ENCODE measurements around the gene CYB5R4. TPM values are rescaled to one million over a fixed set of nuclear protein-coding genes. Genes with fewer than 3 reads are reported as not detected.
A peak's percentile ranks its signal among the peaks of the same experiment; 100 is the strongest.

CYB5R4 gene
- total RNA-seq, 2 donors from 2014 or later = 8.2 to 8.6 TPM

DNA sequence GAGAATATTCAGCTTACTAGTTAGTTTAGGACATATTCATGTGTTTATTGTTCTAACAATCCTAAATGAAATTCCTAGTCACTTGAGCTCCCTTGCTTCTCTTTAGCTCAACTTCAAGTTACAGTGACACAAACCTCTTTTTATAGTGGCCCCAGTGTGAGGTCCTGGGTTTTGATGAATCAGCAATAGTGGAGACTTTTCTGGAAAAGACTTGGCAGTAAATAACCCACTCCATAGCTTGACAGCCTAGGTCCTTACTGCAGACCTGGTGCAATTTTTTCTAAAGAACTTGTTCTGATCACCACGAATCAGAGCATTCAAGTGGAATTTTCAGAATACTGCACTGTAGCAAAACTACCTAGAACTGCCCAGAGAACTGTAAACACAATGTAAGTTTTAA, 13.2 kb upstream of the CYB5R4 start:
- 45% methylated on average over 1 of the region's 1 CpG for WGBS
- Histone ChIP-seq H3K27me3 (replicated peaks; ENCODE audit: insufficient read depth) (no peaks in the 10 kb centered on the region), H3K27ac (no peak overlapping the region), H3K9me3 (no peaks in the 10 kb centered on the region), H3K4me1 (replicated peaks) (no peaks in the 10 kb centered on the region), H3K36me3 (no peaks in the 10 kb centered on the region), H3K4me3 (no peak overlapping the region)
- DNase-seq (ENCODE audit: low spot score) = no peak
- TF ChIP-seq, protein P1, sequence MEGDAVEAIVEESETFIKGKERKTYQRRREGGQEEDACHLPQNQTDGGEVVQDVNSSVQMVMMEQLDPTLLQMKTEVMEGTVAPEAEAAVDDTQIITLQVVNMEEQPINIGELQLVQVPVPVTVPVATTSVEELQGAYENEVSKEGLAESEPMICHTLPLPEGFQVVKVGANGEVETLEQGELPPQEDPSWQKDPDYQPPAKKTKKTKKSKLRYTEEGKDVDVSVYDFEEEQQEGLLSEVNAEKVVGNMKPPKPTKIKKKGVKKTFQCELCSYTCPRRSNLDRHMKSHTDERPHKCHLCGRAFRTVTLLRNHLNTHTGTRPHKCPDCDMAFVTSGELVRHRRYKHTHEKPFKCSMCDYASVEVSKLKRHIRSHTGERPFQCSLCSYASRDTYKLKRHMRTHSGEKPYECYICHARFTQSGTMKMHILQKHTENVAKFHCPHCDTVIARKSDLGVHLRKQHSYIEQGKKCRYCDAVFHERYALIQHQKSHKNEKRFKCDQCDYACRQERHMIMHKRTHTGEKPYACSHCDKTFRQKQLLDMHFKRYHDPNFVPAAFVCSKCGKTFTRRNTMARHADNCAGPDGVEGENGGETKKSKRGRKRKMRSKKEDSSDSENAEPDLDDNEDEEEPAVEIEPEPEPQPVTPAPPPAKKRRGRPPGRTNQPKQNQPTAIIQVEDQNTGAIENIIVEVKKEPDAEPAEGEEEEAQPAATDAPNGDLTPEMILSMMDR (IDR thresholded peaks at IDR 0.05) = no peak
- no peak for TF ChIP-seq POLR2A (IDR thresholded peaks at IDR 0.05)
- TF ChIP-seq POLR2AphosphoS5 (IDR thresholded peaks at IDR 0.05) = no peak
- intact Hi-C loops (cut with DNase I) = no loop called here

DNA sequence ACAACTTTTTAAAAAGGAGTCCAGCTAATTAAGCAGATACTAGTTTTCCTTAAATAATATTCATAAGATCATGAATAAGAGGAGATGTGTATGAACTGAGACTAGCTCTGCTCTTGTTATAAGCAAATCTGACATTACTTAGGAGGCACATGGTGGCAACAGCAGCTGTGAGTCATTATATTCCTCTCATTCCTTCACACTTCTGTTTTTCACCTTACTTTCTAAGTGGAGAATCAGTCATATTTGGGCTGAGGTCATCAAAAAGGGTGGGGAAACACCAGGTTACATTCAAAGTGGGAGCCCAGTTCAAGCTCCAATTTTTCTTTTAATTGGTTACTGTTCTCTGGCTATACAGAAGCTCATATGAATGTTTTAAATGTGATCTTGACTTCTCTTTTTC, 12.3 kb upstream of the CYB5R4 start:
- no peaks in the 10 kb centered on the region for H3K36me3 ChIP-seq
- DNase-seq (ENCODE audit: low spot score) = no peak
- H3K4me1 ChIP-seq (replicated peaks) = no peaks in the 10 kb centered on the region
- intact Hi-C loops (cut with DNase I) = no loop called here
- no peak for TF ChIP-seq POLR2AphosphoS5 (IDR thresholded peaks at IDR 0.05)
- TF ChIP-seq, protein P1 (IDR thresholded peaks at IDR 0.05) = no peak
- TF ChIP-seq POLR2A (IDR thresholded peaks at IDR 0.05) = no peak
- no peaks in the 10 kb centered on the region for H3K9me3 ChIP-seq
- no peaks in the 10 kb centered on the region for H3K27me3 ChIP-seq (replicated peaks; ENCODE audit: insufficient read depth)
- H3K27ac ChIP-seq = no peak overlapping the region
- H3K4me3 ChIP-seq = no peak overlapping the region

DNA sequence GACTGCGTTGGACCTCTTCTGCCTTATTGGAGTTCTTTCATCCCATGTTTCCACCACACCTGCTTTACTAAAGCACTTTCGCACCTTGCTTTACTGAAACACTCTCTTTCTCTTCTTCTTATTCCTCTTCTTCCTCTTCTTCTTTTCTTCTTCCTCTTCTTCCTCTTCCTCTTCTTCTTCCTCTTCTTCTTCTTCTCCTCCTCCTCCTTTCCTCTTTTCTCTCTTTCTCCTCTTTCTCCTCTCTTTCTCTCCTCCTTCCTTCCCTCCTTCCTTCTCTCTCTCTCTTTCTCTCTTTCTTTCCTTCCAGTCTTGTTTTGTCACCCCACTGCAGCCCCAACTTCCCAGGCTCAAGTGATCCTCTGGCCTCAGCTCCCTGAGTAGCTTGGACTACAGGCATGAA, 10.4 kb upstream of the CYB5R4 start:
- Histone ChIP-seq H3K4me3 (no peak overlapping the region), H3K36me3 (no peaks in the 10 kb centered on the region), H3K9me3 (no peaks in the 10 kb centered on the region), H3K27ac (no peak overlapping the region), H3K27me3 (replicated peaks; ENCODE audit: insufficient read depth) (no peaks in the 10 kb centered on the region), H3K4me1 (replicated peaks) (peaks cover 2% of the 10 kb centered on the region)
- WGBS = 89% methylated on average over 2 of the region's 2 CpGs
- no peak for DNase-seq (ENCODE audit: low spot score)
- intact Hi-C loops (cut with DNase I) = no loop called here
- TF ChIP-seq POLR2A (IDR thresholded peaks at IDR 0.05) = no peak
- TF ChIP-seq POLR2AphosphoS5 (IDR thresholded peaks at IDR 0.05) = no peak
- TF ChIP-seq, protein P1 (IDR thresholded peaks at IDR 0.05) = no peak

DNA sequence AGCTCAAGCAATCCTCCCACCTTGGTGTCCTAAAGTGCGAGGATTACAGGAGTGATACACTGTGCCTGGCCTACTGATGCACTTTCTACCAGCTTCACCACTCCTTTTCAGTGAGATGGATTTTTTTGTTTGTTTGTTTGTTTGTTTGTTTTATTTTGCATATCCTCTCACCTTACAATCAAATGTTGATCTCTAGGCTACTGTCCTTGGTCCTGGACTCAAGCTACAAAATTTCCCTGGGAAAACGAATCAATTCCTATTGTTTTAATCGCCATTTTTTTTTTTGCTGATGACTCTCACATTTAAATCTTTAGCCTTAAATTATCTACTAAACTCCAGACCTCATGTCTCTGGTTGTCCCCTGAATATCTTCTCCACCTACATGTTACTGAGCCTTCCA, 9.9 kb upstream of the CYB5R4 start:
- Histone ChIP-seq H3K27ac (no peak overlapping the region), H3K4me3 (no peak overlapping the region), H3K9me3 (no peaks in the 10 kb centered on the region), H3K4me1 (replicated peaks) (peaks cover 2% of the 10 kb centered on the region), H3K27me3 (replicated peaks; ENCODE audit: insufficient read depth) (no peaks in the 10 kb centered on the region), H3K36me3 (no peaks in the 10 kb centered on the region)
- TF ChIP-seq POLR2A (IDR thresholded peaks at IDR 0.05) (no peak), POLR2AphosphoS5 (IDR thresholded peaks at IDR 0.05) (no peak)
- TF ChIP-seq, protein P1 (IDR thresholded peaks at IDR 0.05) = no peak
- WGBS = 88% methylated on average over 3 of the region's 3 CpGs
- no peak for DNase-seq (ENCODE audit: low spot score)
- intact Hi-C loops (cut with DNase I) = no loop called here

DNA sequence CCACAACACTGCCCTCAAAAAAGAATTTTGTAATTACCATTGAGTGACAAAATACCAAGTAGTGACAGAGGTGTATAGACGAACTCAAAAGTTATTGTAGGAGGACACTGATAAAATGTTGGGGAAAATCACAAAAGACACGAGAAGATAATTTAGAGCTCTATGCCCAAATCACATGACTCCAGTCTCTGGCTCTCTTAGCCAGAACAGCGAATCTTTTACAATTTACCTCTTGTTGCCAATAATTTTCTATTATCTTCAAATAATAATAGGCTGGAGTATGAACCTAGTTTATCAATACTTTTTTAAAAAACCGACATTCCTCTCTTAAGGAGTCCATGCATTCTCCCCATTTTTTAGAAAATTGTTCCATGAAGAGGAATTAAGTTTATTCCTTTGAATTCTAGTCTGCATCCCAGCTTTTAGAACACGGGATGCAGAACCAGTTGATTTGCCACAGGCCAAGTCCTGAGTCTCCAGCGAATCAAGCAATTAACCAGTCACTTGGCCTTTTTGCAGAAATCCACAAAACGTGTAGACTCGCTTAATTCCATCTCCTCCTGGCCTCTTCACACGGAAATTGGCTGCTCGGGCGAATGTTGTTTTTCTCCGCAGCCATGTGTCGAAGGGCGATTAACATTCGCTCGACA, 6.8 kb upstream of the CYB5R4 start:
- peak overlapping the region; percentile 35 to 39 for H3K4me3 ChIP-seq
- H3K27me3 ChIP-seq (replicated peaks; ENCODE audit: insufficient read depth) = no peaks in the 10 kb centered on the region
- no peaks in the 10 kb centered on the region for H3K36me3 ChIP-seq
- no peak for DNase-seq (ENCODE audit: low spot score)
- H3K4me1 ChIP-seq (replicated peaks) = peaks cover 2% of the 10 kb centered on the region
- H3K9me3 ChIP-seq = no peaks in the 10 kb centered on the region
- TF ChIP-seq POLR2A (IDR thresholded peaks at IDR 0.05) (no peak), POLR2AphosphoS5 (IDR thresholded peaks at IDR 0.05) (no peak)
- TF ChIP-seq, protein P1 (IDR thresholded peaks at IDR 0.05) = no peak
- WGBS = 13% methylated on average over 16 of the region's 16 CpGs
- no peak overlapping the region for H3K27ac ChIP-seq
- intact Hi-C loops (cut with DNase I) = no loop called here

Data from prostate gland (tissue), 2 donors.